Measurements from ENCODE around the gene C1orf159. TPM values are rescaled to one million over a fixed set of nuclear protein-coding genes. Genes with fewer than 3 reads are reported as not detected.

Gene C1orf159
- total and polyA plus RNA-seq, 2 experiments from 2014 or later = 11.4 to 13.1 TPM

- no peak overlapping the region for H3K9ac ChIP-seq
- no peak overlapping the region for H3K4me3 ChIP-seq
- H3K9me3 ChIP-seq (ENCODE audit: low read depth) = no peaks in the 10 kb centered on the region
- H3K4me2 ChIP-seq (ENCODE audit: unreplicated experiment) = no peak overlapping the region
- no peaks in the 10 kb centered on the region for H3F3A ChIP-seq (ENCODE audit: insufficient read depth)
- WGBS, 2 experiments (ENCODE audit: low coverage in 1 of 2, low lambda C conversion rate in 2 of 2, missing lambda C conversion rate in 2 of 2) = 95 to 98% methylated on average over 18 of the region's 18 CpGs
- no peaks in the 10 kb centered on the region for H3K4me1 ChIP-seq (ENCODE audit: insufficient read depth)
- H4K20me1 ChIP-seq (ENCODE audit: insufficient read depth) = no peaks in the 10 kb centered on the region
- no peak overlapping the region for H2AFZ ChIP-seq
- no peaks in the 10 kb centered on the region for H3K36me3 ChIP-seq (ENCODE audit: low read depth)
- H3K79me2 ChIP-seq (ENCODE audit: insufficient read depth) = no peaks in the 10 kb centered on the region
- DNase-seq = no peak
- H3K9me2 ChIP-seq (ENCODE audit: insufficient read depth) = no peaks in the 10 kb centered on the region
- H3K27ac ChIP-seq = no peak overlapping the region
- 0 out of 2 replicates have a peak, but pooled peaks cover 3% of the 10 kb centered on the region for H3K27me3 ChIP-seq (replicated peaks; ENCODE audit: insufficient read depth)
- TF ChIP-seq EZH2 (IDR thresholded peaks at IDR 0.05; ENCODE audit: insufficient read depth, poor library complexity, severe bottlenecking) = no peak
- in situ Hi-C loops (cut with MboI) = no loop called here
These were observed 61.7 kb downstream of the C1orf159 start for GRCh38 chr1:1054099-1054700.

GRCh38 chr1:1053682-1054081 lies 62.2 kb downstream of the C1orf159 start:
- Histone ChIP-seq H3K27me3 (replicated peaks; ENCODE audit: insufficient read depth) (0 out of 2 replicates have a peak, but pooled peaks cover 3% of the 10 kb centered on the region), H4K20me1 (ENCODE audit: insufficient read depth) (no peaks in the 10 kb centered on the region), H3K27ac (no peak overlapping the region), H3K9me3 (ENCODE audit: low read depth) (no peaks in the 10 kb centered on the region), H3K36me3 (ENCODE audit: low read depth) (no peaks in the 10 kb centered on the region), H3K4me1 (ENCODE audit: insufficient read depth) (no peaks in the 10 kb centered on the region), H2AFZ (no peak overlapping the region), H3K4me2 (ENCODE audit: unreplicated experiment) (no peak overlapping the region), H3K9me2 (ENCODE audit: insufficient read depth) (no peaks in the 10 kb centered on the region), H3K4me3 (no peak overlapping the region), H3F3A (ENCODE audit: insufficient read depth) (no peaks in the 10 kb centered on the region), H3K79me2 (ENCODE audit: insufficient read depth) (no peaks in the 10 kb centered on the region), H3K9ac (no peak overlapping the region)
- TF ChIP-seq EZH2 (IDR thresholded peaks at IDR 0.05; ENCODE audit: insufficient read depth, poor library complexity, severe bottlenecking) = no peak
- TF ChIP-seq EZH2phosphoT487 (IDR thresholded peaks at IDR 0.05; ENCODE audit: insufficient read depth, low read depth) = no peak
- no peak for DNase-seq
- in situ Hi-C loops (cut with MboI) = no loop called here
- 93 to 95% methylated on average over 16 to 18 of the region's 18 CpGs for WGBS, 2 experiments (ENCODE audit: low coverage in 1 of 2, low lambda C conversion rate in 2 of 2, missing lambda C conversion rate in 2 of 2)

DNA sequence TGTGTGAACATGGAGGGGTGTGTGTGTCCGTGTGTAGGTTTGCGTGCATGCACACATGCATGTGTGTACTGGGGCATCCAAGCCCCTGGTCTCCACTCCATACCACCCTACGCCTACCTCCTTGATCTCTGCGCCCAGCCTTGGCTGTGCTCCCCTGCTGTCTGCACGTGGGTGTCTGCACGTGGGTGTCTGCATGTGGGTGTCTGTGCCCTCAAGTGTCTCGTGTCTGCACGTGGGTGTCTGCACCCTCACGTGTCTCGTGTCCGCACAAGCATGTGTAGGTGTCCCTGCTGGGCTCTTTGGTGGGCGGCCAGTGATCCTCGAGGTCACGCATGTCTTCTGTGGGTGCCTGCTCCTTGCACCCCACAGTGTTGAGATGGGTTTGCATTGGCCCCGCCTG lies 62.9 kb downstream of the C1orf159 start:
- Histone ChIP-seq H4K20me1 (ENCODE audit: insufficient read depth) (no peaks in the 10 kb centered on the region), H2AFZ (no peak overlapping the region), H3K9ac (no peak overlapping the region), H3K9me2 (ENCODE audit: insufficient read depth) (no peaks in the 10 kb centered on the region), H3K9me3 (ENCODE audit: low read depth) (no peaks in the 10 kb centered on the region), H3K4me2 (ENCODE audit: unreplicated experiment) (no peak overlapping the region), H3K27me3 (replicated peaks; ENCODE audit: insufficient read depth) (0 out of 2 replicates have a peak, but pooled peaks cover 1% of the 10 kb centered on the region), H3K36me3 (ENCODE audit: low read depth) (no peaks in the 10 kb centered on the region), H3K79me2 (ENCODE audit: insufficient read depth) (no peaks in the 10 kb centered on the region), H3F3A (ENCODE audit: insufficient read depth) (no peaks in the 10 kb centered on the region), H3K4me1 (ENCODE audit: insufficient read depth) (no peaks in the 10 kb centered on the region), H3K27ac (no peak overlapping the region), H3K4me3 (no peak overlapping the region)
- 94 to 96% methylated on average over 9 to 15 of the region's 15 CpGs for WGBS, 2 experiments (ENCODE audit: low coverage in 1 of 2, low lambda C conversion rate in 2 of 2, missing lambda C conversion rate in 2 of 2)
- TF ChIP-seq EZH2phosphoT487 (IDR thresholded peaks at IDR 0.05; ENCODE audit: insufficient read depth, low read depth) (no peak), EZH2 (IDR thresholded peaks at IDR 0.05; ENCODE audit: insufficient read depth, poor library complexity, severe bottlenecking) (no peak)
- no peak for DNase-seq
- in situ Hi-C loops (cut with MboI) = no loop called here

GRCh38 chr1:1052003-1052840 lies 63.7 kb downstream of the C1orf159 start:
- no peaks in the 10 kb centered on the region for H3K4me1 ChIP-seq (ENCODE audit: insufficient read depth)
- H3K4me2 ChIP-seq (ENCODE audit: unreplicated experiment) = no peak overlapping the region
- H3K27ac ChIP-seq = no peak overlapping the region
- DNase-seq = no peak
- H2AFZ ChIP-seq = no peak overlapping the region
- H4K20me1 ChIP-seq (ENCODE audit: insufficient read depth) = no peaks in the 10 kb centered on the region
- H3F3A ChIP-seq (ENCODE audit: insufficient read depth) = no peaks in the 10 kb centered on the region
- H3K9ac ChIP-seq = no peak overlapping the region
- no peak overlapping the region for H3K4me3 ChIP-seq
- no peaks in the 10 kb centered on the region for H3K36me3 ChIP-seq (ENCODE audit: low read depth)
- H3K9me3 ChIP-seq (ENCODE audit: low read depth) = no peaks in the 10 kb centered on the region
- WGBS, 2 experiments (ENCODE audit: low coverage in 1 of 2, low lambda C conversion rate in 2 of 2, missing lambda C conversion rate in 2 of 2) = 93 to 96% methylated on average over 25 to 29 of the region's 29 CpGs
- H3K9me2 ChIP-seq (ENCODE audit: insufficient read depth) = no peaks in the 10 kb centered on the region
- no peaks in the 10 kb centered on the region for H3K27me3 ChIP-seq (replicated peaks; ENCODE audit: insufficient read depth)
- in situ Hi-C loops (cut with MboI) = no loop called here
- no peaks in the 10 kb centered on the region for H3K79me2 ChIP-seq (ENCODE audit: insufficient read depth)
- TF ChIP-seq EZH2phosphoT487 (IDR thresholded peaks at IDR 0.05; ENCODE audit: insufficient read depth, low read depth) (no peak), EZH2 (IDR thresholded peaks at IDR 0.05; ENCODE audit: insufficient read depth, poor library complexity, severe bottlenecking) (no peak)
